HG03135 (cell line): ENCODE measurements around the gene RFWD3.

ENCODE experiments used
- ATAC-seq: cut with Tn5 transposase; IDR thresholded peaks from one replicate; pipeline ENCODE4 v1.9.1; 2021; ENCODE audit warnings: mild to moderate bottlenecking, moderate library complexity; ENCODE audit not compliant: unreplicated experiment

RFWD3 gene

GRCh38 chr16:74583926-74584666 lies 82.6 kb downstream of the RFWD3 start:
- no peak for ATAC-seq

GRCh38 chr16:74582970-74583369 lies 83.7 kb downstream of the RFWD3 start:
- ATAC-seq, result no peak

GRCh38 chr16:74580833-74581232 lies 85.8 kb downstream of the RFWD3 start:
- ATAC-seq, result no peak

- no peak for ATAC-seq
These were observed 87.8 kb downstream of the RFWD3 start for GRCh38 chr16:74578838-74579237.

- ATAC-seq, result no peak
These were observed 88.2 kb downstream of the RFWD3 start for GRCh38 chr16:74578433-74578832.

GRCh38 chr16:74577882-74578366 lies 88.8 kb downstream of the RFWD3 start:
- no peak for ATAC-seq

GRCh38 chr16:74575807-74576643 lies 90.7 kb downstream of the RFWD3 start:
- no peak for ATAC-seq

- ATAC-seq, result no peak
These were observed 91.4 kb downstream of the RFWD3 start for GRCh38 chr16:74575175-74575806.

GRCh38 chr16:74574146-74574545 lies 92.5 kb downstream of the RFWD3 start:
- ATAC-seq, result no peak

GRCh38 chr16:74573622-74574021 lies 93.1 kb downstream of the RFWD3 start:
- no peak for ATAC-seq
